HG03457 (cell line): ENCODE results near the gene CARS1.

Experiments used
- ATAC-seq: cut with Tn5 transposase; IDR thresholded peaks from one replicate; pipeline ENCODE4 v1.9.1; 2021; ENCODE audit warnings: moderate number of reproducible peaks; ENCODE audit not compliant: unreplicated experiment

CARS1 gene

GRCh38 chr11:2994336-2994730, 62.9 kb downstream of the CARS1 start:
- ATAC-seq, result no peak

GRCh38 chr11:2992997-2993325, 64.3 kb downstream of the CARS1 start:
- ATAC-seq, result no peak

GRCh38 chr11:2992234-2992996, 64.8 kb downstream of the CARS1 start, which contains the start of gene NAP1L4:
Gene NAP1L4, minus strand, starts transcription at chr11:2992329. Its CDS starts 13,109 bp downstream, at chr11:2979220.
- peak; percentile 76 for ATAC-seq

- ATAC-seq, result peak; percentile 10
Observed at GRCh38 chr11:2991452-2992233, 65.6 kb downstream of the CARS1 start.

GRCh38 chr11:2990617-2991451, 66.4 kb downstream of the CARS1 start:
- no peak for ATAC-seq

GRCh38 chr11:2989551-2989950, 67.7 kb downstream of the CARS1 start:
- no peak for ATAC-seq

- no peak for ATAC-seq
Observed at GRCh38 chr11:2989006-2989405, 68.2 kb downstream of the CARS1 start.

GRCh38 chr11:2987881-2988861, 69.1 kb downstream of the CARS1 start:
- ATAC-seq, result no peak

- ATAC-seq, result no peak
Observed at GRCh38 chr11:2983908-2984307, 73.3 kb downstream of the CARS1 start.

GRCh38 chr11:2982214-2982613, 75.0 kb downstream of the CARS1 start:
- no peak for ATAC-seq

GRCh38 chr11:2981130-2981529, 76.1 kb downstream of the CARS1 start:
- no peak for ATAC-seq

GRCh38 chr11:2980168-2980840, 76.9 kb downstream of the CARS1 start:
- ATAC-seq, result no peak

GRCh38 chr11:2977113-2977512, 80.1 kb downstream of the CARS1 start:
- no peak for ATAC-seq

GRCh38 chr11:2976294-2977063, 80.7 kb downstream of the CARS1 start:
- no peak for ATAC-seq

- no peak for ATAC-seq
Observed at GRCh38 chr11:2975594-2975993, 81.6 kb downstream of the CARS1 start.

GRCh38 chr11:2974272-2974671, 83.0 kb downstream of the CARS1 start:
- ATAC-seq, result no peak

- no peak for ATAC-seq
Observed at GRCh38 chr11:2968341-2968900, 88.8 kb downstream of the CARS1 start.

- ATAC-seq, result no peak
Observed at GRCh38 chr11:2964782-2965181, 92.4 kb downstream of the CARS1 start.

GRCh38 chr11:2963761-2964160, 93.5 kb downstream of the CARS1 start:
- no peak for ATAC-seq
